Measurements from ENCODE around the gene FBXL16. TPM values are rescaled to one million over a fixed set of nuclear protein-coding genes. Genes with fewer than 3 reads are reported as not detected.

The FBXL16 gene
- total and polyA plus RNA-seq, 2 experiments from 2014 or later, result 8.9 to 12.6 TPM

DNA sequence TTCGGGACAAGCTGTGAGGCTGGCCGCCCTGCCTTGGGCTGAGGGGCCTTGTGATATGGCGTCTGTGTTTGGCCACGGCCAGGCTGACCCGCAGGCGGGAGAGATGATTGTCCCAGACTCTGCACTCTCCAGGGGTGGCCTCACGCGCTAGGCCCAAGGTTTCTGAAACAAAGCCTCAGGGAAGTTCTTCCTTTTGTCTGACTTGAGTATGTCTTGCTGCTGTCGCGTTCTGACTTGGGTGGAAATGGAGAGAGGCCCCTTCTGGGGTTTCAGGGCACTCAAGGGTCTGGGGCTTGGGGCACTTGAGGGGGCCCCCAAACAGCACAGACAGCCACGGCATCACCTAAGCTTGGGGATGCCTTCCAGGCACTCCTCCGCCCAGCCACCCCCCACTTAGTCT lies 5.5 kb upstream of the FBXL16 start (continued):
- TF ChIP-seq, protein P1, sequence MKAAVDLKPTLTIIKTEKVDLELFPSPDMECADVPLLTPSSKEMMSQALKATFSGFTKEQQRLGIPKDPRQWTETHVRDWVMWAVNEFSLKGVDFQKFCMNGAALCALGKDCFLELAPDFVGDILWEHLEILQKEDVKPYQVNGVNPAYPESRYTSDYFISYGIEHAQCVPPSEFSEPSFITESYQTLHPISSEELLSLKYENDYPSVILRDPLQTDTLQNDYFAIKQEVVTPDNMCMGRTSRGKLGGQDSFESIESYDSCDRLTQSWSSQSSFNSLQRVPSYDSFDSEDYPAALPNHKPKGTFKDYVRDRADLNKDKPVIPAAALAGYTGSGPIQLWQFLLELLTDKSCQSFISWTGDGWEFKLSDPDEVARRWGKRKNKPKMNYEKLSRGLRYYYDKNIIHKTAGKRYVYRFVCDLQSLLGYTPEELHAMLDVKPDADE (IDR thresholded peaks at IDR 0.05), result no peak
- TF ChIP-seq, protein P2, sequence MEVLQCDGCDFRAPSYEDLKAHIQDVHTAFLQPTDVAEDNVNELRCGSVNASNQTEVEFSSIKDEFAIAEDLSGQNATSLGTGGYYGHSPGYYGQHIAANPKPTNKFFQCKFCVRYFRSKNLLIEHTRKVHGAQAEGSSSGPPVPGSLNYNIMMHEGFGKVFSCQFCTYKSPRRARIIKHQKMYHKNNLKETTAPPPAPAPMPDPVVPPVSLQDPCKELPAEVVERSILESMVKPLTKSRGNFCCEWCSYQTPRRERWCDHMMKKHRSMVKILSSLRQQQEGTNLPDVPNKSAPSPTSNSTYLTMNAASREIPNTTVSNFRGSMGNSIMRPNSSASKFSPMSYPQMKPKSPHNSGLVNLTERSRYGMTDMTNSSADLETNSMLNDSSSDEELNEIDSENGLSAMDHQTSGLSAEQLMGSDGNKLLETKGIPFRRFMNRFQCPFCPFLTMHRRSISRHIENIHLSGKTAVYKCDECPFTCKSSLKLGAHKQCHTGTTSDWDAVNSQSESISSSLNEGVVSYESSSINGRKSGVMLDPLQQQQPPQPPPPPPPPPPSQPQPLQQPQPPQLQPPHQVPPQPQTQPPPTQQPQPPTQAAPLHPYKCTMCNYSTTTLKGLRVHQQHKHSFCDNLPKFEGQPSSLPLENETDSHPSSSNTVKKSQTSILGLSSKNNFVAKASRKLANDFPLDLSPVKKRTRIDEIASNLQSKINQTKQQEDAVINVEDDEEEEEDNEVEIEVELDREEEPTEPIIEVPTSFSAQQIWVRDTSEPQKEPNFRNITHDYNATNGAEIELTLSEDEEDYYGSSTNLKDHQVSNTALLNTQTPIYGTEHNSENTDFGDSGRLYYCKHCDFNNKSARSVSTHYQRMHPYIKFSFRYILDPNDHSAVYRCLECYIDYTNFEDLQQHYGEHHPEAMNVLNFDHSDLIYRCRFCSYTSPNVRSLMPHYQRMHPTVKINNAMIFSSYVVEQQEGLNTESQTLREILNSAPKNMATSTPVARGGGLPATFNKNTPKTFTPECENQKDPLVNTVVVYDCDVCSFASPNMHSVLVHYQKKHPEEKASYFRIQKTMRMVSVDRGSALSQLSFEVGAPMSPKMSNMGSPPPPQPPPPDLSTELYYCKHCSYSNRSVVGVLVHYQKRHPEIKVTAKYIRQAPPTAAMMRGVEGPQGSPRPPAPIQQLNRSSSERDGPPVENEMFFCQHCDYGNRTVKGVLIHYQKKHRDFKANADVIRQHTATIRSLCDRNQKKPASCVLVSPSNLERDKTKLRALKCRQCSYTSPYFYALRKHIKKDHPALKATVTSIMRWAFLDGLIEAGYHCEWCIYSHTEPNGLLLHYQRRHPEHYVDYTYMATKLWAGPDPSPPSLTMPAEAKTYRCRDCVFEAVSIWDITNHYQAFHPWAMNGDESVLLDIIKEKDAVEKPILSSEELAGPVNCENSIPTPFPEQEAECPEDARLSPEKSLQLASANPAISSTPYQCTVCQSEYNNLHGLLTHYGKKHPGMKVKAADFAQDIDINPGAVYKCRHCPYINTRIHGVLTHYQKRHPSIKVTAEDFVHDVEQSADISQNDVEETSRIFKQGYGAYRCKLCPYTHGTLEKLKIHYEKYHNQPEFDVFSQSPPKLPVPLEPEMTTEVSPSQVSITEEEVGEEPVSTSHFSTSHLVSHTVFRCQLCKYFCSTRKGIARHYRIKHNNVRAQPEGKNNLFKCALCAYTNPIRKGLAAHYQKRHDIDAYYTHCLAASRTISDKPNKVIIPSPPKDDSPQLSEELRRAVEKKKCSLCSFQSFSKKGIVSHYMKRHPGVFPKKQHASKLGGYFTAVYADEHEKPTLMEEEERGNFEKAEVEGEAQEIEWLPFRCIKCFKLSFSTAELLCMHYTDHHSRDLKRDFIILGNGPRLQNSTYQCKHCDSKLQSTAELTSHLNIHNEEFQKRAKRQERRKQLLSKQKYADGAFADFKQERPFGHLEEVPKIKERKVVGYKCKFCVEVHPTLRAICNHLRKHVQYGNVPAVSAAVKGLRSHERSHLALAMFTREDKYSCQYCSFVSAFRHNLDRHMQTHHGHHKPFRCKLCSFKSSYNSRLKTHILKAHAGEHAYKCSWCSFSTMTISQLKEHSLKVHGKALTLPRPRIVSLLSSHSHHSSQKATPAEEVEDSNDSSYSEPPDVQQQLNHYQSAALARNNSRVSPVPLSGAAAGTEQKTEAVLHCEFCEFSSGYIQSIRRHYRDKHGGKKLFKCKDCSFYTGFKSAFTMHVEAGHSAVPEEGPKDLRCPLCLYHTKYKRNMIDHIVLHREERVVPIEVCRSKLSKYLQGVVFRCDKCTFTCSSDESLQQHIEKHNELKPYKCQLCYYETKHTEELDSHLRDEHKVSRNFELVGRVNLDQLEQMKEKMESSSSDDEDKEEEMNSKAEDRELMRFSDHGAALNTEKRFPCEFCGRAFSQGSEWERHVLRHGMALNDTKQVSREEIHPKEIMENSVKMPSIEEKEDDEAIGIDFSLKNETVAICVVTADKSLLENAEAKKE (CRISPR knock-in tag; IDR thresholded peaks at IDR 0.05), result no peak
- no peak for TF ChIP-seq CREB1 (CRISPR knock-in tag; IDR thresholded peaks at IDR 0.05; ENCODE audit: low read depth)
- TF ChIP-seq, protein P3, sequence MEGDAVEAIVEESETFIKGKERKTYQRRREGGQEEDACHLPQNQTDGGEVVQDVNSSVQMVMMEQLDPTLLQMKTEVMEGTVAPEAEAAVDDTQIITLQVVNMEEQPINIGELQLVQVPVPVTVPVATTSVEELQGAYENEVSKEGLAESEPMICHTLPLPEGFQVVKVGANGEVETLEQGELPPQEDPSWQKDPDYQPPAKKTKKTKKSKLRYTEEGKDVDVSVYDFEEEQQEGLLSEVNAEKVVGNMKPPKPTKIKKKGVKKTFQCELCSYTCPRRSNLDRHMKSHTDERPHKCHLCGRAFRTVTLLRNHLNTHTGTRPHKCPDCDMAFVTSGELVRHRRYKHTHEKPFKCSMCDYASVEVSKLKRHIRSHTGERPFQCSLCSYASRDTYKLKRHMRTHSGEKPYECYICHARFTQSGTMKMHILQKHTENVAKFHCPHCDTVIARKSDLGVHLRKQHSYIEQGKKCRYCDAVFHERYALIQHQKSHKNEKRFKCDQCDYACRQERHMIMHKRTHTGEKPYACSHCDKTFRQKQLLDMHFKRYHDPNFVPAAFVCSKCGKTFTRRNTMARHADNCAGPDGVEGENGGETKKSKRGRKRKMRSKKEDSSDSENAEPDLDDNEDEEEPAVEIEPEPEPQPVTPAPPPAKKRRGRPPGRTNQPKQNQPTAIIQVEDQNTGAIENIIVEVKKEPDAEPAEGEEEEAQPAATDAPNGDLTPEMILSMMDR (conservative IDR thresholded peaks at IDR 0.05; ENCODE audit: low read depth in 2 of 2), result no peak

- Histone ChIP-seq H3K27ac (ENCODE audit: low read depth) (no peak overlapping the region), H3K36me3 (ENCODE audit: insufficient read depth) (no peaks in the 10 kb centered on the region), H3K27me3 (ENCODE audit: insufficient read depth) (peaks cover 68% of the 10 kb centered on the region), H2AFZ (no peak overlapping the region), H3K9me2 (ENCODE audit: insufficient read depth) (no peaks in the 10 kb centered on the region), H3K79me2 (replicated peaks; ENCODE audit: insufficient read depth) (no peaks in the 10 kb centered on the region), H3K4me2 (no peak overlapping the region), H3K4me3 (no peak overlapping the region), H4K20me1 (replicated peaks; ENCODE audit: insufficient read depth) (no peaks in the 10 kb centered on the region), H3F3A (replicated peaks; ENCODE audit: low read depth) (0 out of 2 replicates have a peak, but pooled peaks cover 6% of the 10 kb centered on the region), H3K4me1 (ENCODE audit: insufficient read depth) (no peaks in the 10 kb centered on the region)
- Mint-ChIP-seq H3K27ac (no peak overlapping the region), H3K4me3 (no peak overlapping the region; the same call in 2 of the 3 replicates), H3K27me3 (ENCODE audit: insufficient read depth, low read depth, poor library complexity) (peaks cover 56% of the 10 kb centered on the region), H3K36me3 (ENCODE audit: low read depth) (no peaks in the 10 kb centered on the region), H3K9me3 (peaks cover 4% of the 10 kb centered on the region; the same call in 1 of the 3 replicates), H3K4me1 (no peaks in the 10 kb centered on the region; the same call in 2 of the 3 replicates)
- DNase-seq (ENCODE audit: low spot score) (no peak), ATAC-seq (no peak)
- no peak for TF ChIP-seq EZH2phosphoT487 (IDR thresholded peaks at IDR 0.05; ENCODE audit: unreplicated experiment)
- TF ChIP-seq, protein P2 (CRISPR knock-in tag; IDR thresholded peaks at IDR 0.05), result no peak
Observed at GRCh38 chr16:710500-711075, 5.0 kb upstream of the FBXL16 start.

All from GM23338 (cell line).